IgD-negative memory B cell (primary cell): ENCODE data around the gene PGBD1. TPM values are rescaled to one million over a fixed set of nuclear protein-coding genes. Genes with fewer than 3 reads are reported as not detected.

ENCODE experiments used
- H3K27ac Mint-ChIP-seq, 3 donors: one replicate each; pipeline ENCODE4 v1.8.0; 2020 to 2022; ENCODE audit warnings: mild to moderate bottlenecking in 3 of 3, mixed read lengths in 3 of 3, moderate library complexity in 1 of 3
- H3K27me3 Mint-ChIP-seq: one replicate; pipeline ENCODE4 v1.8.0; 2021; ENCODE audit warnings: mixed read lengths
- H3K36me3 Mint-ChIP-seq: one replicate; pipeline ENCODE4 v1.8.0; 2020; ENCODE audit warnings: mild to moderate bottlenecking, mixed read lengths
- H3K4me1 Mint-ChIP-seq, 3 donors: one replicate each; pipeline ENCODE4 v1.8.0; 2020 to 2022; ENCODE audit warnings: mixed read lengths in 3 of 3, mild to moderate bottlenecking in 1 of 3
- H3K4me3 Mint-ChIP-seq, 4 donors: one replicate each; pipeline ENCODE4 v1.8.0; 2020 to 2022; ENCODE audit warnings: mild to moderate bottlenecking in 4 of 4, mixed read lengths in 4 of 4, moderate library complexity in 3 of 4
- H3K9me3 Mint-ChIP-seq, 3 donors: one replicate each; pipeline ENCODE4 v1.8.0; 2020 to 2021; ENCODE audit warnings: mixed read lengths in 3 of 3, mild to moderate bottlenecking in 1 of 3
- polyA plus RNA-seq: library from polyadenylated mRNA; unstranded; fragments of 300-500 nt; fragmentation: Illumina TruSeq; gene quantifications from one replicate; pipeline ENCODE4 v1.2.3, GENCODE V29; 2021

Gene PGBD1
- polyA plus RNA-seq, 1 donor from 2014 or later = 0.64 TPM

GRCh38 chr6:28258877-28259777 is 22.2 kb upstream of the PGBD1 start, which contains the start of gene NKAPL:
TSS of gene NKAPL (plus strand) at chr6:28259297. CDS start at chr6:28259372, 75 bp downstream.
- Mint-ChIP-seq H3K9me3 (peaks cover 0 to 8% (median 3%) of the 10 kb centered on the region in 3 donors), H3K4me3 (peak within 1 kb of the TSS; percentile 51 to 87 (median 71)), H3K36me3 (peaks cover 7% of the 10 kb centered on the region), H3K4me1 (peaks cover 2 to 4% (median 3%) of the 10 kb centered on the region in 3 donors), H3K27me3 (peaks cover 5% of the 10 kb centered on the region), H3K27ac (peak within 1 kb of the TSS in 2 of 3 donors; percentile 59 to 60)

GRCh38 chr6:28263922-28264321 is 17.4 kb upstream of the PGBD1 start:
- Mint-ChIP-seq H3K36me3 (peaks cover 4% of the 10 kb centered on the region), H3K27ac (no peak overlapping the region), H3K4me1 (peaks cover 0 to 10% (median 2%) of the 10 kb centered on the region in 3 donors), H3K4me3 (peak overlapping the region in 1 of 4 donors; percentile 49), H3K27me3 (peaks cover under 1% of the 10 kb centered on the region), H3K9me3 (peaks cover 0 to 5% (median under 1%) of the 10 kb centered on the region in 3 donors)

GRCh38 chr6:28264834-28265401 is 16.5 kb upstream of the PGBD1 start:
- no peaks in the 10 kb centered on the region for H3K36me3 Mint-ChIP-seq
- no peaks in the 10 kb centered on the region for H3K9me3 Mint-ChIP-seq
- H3K4me3 Mint-ChIP-seq = peak overlapping the region in 1 of 4 donors; percentile 49
- H3K27ac Mint-ChIP-seq = no peak overlapping the region
- H3K4me1 Mint-ChIP-seq = peaks cover 0 to 12% (median 2%) of the 10 kb centered on the region in 3 donors
- H3K27me3 Mint-ChIP-seq = no peaks in the 10 kb centered on the region

DNA sequence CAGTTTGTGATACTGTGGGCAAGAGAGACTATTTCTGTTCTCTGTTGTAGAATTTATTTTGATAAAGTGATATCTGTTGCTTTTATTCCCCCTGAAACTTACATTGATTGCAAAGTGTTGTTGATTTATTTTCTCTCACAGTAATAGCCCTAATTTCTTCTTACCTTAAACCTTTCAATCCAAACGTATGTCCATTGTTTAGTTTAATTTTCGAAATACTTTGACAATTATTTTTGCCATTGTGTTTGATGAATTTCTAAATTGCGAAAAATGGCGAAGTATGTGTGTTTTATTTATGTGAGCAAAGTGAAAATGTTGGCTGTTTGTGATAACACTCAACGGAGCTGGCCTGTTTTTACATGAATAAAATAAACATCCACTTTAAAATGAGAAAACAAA is 14.8 kb upstream of the PGBD1 start:
- Mint-ChIP-seq H3K4me1 (peaks cover 7 to 14% (median 9%) of the 10 kb centered on the region in 3 donors), H3K36me3 (peaks cover 3% of the 10 kb centered on the region), H3K27me3 (no peaks in the 10 kb centered on the region), H3K27ac (no peak overlapping the region), H3K4me3 (no peak overlapping the region), H3K9me3 (no peaks in the 10 kb centered on the region)

- H3K9me3 Mint-ChIP-seq = no peaks in the 10 kb centered on the region
- peaks cover 7 to 14% (median 9%) of the 10 kb centered on the region in 3 donors for H3K4me1 Mint-ChIP-seq
- no peaks in the 10 kb centered on the region for H3K27me3 Mint-ChIP-seq
- peaks cover 3% of the 10 kb centered on the region for H3K36me3 Mint-ChIP-seq
- H3K27ac Mint-ChIP-seq = no peak within 1 kb of the TSS
- H3K4me3 Mint-ChIP-seq = peak within 1 kb of the TSS in 1 of 4 donors; percentile 31
Observed at GRCh38 chr6:28266962-28267694, 14.2 kb upstream of the PGBD1 start, which contains the start of gene ZSCAN26. TSS of gene ZSCAN26 (plus strand) at chr6:28267143. CDS start at chr6:28271920, 4,777 bp downstream.

GRCh38 chr6:28267695-28268059 is 13.7 kb upstream of the PGBD1 start:
- no peaks in the 10 kb centered on the region for H3K9me3 Mint-ChIP-seq
- peaks cover 3% of the 10 kb centered on the region for H3K36me3 Mint-ChIP-seq
- no peak overlapping the region for H3K27ac Mint-ChIP-seq
- H3K27me3 Mint-ChIP-seq = no peaks in the 10 kb centered on the region
- H3K4me3 Mint-ChIP-seq = no peak overlapping the region
- H3K4me1 Mint-ChIP-seq = peaks cover 7 to 14% (median 11%) of the 10 kb centered on the region in 3 donors

DNA sequence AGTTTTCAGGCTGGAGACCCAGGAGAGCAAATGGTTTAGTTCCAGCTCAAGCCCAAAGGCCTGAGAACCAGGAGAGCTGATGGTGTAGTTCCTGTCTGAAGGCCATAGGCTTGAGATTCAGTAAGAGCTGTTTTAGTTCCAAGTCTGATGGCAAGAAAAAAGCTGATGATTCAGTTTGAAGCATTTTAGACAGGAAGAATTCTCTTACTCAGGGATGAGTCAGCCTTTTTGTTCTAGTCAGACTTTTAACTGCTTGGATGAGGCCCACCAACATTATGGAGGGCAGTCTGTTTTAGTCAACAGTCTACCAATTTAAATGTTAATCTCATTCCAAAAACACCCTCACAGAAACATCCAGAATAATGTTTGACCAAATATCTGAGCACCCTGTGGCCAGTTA is 11.9 kb upstream of the PGBD1 start:
- Mint-ChIP-seq H3K27ac (no peak overlapping the region), H3K9me3 (no peaks in the 10 kb centered on the region), H3K27me3 (no peaks in the 10 kb centered on the region), H3K4me3 (peak overlapping the region in 1 of 4 donors; percentile 6), H3K4me1 (peaks cover 11 to 14% (median 11%) of the 10 kb centered on the region in 3 donors), H3K36me3 (peaks cover 6% of the 10 kb centered on the region)

DNA sequence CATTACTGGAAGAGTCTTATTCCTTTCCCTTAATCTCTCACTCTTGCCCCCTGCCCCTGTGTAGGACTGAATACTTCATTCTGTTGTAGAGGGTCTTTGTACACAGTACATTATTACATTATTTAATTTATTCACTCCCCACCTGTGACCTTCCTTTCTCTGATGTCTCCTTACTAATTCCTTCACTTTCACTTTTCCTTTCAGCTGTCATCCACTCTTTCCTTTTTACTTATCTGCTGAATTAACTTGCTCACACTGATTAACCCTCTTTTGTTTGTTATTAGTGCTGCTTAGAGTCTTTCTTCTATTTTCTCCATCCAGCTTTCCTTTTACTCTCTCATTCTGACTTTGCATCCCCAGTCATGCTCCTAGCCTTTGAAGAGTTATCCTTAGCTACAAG is 6.5 kb upstream of the PGBD1 start:
- Mint-ChIP-seq H3K9me3 (no peaks in the 10 kb centered on the region), H3K27me3 (no peaks in the 10 kb centered on the region), H3K4me3 (no peak overlapping the region), H3K36me3 (peaks cover 20% of the 10 kb centered on the region), H3K27ac (peak overlapping the region in 1 of 3 donors; percentile 29), H3K4me1 (peaks cover 6 to 11% (median 10%) of the 10 kb centered on the region in 3 donors)

- Mint-ChIP-seq H3K27ac (no peak overlapping the region), H3K4me3 (no peak overlapping the region), H3K27me3 (peaks cover 5% of the 10 kb centered on the region), H3K36me3 (peaks cover 22% of the 10 kb centered on the region), H3K4me1 (peaks cover 7 to 11% (median 7%) of the 10 kb centered on the region in 3 donors), H3K9me3 (peaks cover 0 to 3% (median 0%) of the 10 kb centered on the region in 3 donors)
Observed at GRCh38 chr6:28277746-28278145, 3.6 kb upstream of the PGBD1 start.

GRCh38 chr6:28280595-28281287 is 631 bp upstream of the PGBD1 start:
- Mint-ChIP-seq H3K27me3 (peaks cover 5% of the 10 kb centered on the region), H3K4me1 (peaks cover 3 to 7% (median 6%) of the 10 kb centered on the region in 3 donors), H3K9me3 (peaks cover 0 to 3% (median 0%) of the 10 kb centered on the region in 3 donors), H3K4me3 (peak overlapping the region; percentile 39 to 92 (median 86)), H3K36me3 (peaks cover 18% of the 10 kb centered on the region), H3K27ac (no peak overlapping the region)

DNA sequence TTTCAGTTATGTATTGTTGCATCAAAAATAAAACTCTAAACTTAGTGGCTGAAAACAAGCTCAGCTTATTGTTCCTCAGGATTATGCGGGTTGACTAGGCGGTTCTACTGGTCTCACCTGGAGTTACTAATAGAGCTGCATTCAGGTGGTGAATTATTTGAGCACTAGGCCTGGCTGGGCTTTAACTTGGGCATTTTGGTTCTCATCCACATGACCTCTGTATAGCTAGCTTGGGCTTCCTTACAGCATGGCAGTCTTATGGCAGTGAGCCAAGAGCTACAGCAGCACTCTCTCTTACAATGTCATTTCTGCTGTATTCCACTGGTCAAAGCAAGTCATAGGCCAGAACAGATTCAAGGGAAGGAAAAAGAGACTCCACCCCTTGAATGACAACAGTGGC is 1.6 kb downstream of the PGBD1 start:
- peaks cover 5% of the 10 kb centered on the region for H3K27me3 Mint-ChIP-seq
- H3K27ac Mint-ChIP-seq = no peak overlapping the region
- no peak overlapping the region for H3K4me3 Mint-ChIP-seq
- peaks cover 3 to 7% (median 6%) of the 10 kb centered on the region in 3 donors for H3K4me1 Mint-ChIP-seq
- H3K36me3 Mint-ChIP-seq = peaks cover 13% of the 10 kb centered on the region
- H3K9me3 Mint-ChIP-seq = peaks cover 0 to 3% (median 0%) of the 10 kb centered on the region in 3 donors

DNA sequence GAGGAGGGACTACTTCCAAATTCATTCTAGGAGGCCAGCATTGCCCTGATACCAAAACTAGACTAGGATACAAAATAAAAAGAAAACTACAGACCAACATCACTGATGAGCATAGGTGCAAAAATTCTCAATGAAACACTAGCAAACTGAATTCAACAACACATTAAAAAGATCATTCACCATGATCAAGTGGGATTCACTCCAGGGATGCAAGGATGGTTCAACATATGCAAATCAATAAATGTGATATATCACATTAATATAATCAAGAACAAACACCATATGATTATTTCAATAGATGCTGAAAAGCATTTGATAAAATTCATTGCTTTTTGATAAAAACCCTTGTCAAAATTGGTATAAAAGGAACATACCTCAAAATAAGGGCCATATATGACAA is 10.2 kb downstream of the PGBD1 start:
- no peaks in the 10 kb centered on the region for H3K27me3 Mint-ChIP-seq
- no peak overlapping the region for H3K4me3 Mint-ChIP-seq
- H3K36me3 Mint-ChIP-seq = peaks cover 10% of the 10 kb centered on the region

DNA sequence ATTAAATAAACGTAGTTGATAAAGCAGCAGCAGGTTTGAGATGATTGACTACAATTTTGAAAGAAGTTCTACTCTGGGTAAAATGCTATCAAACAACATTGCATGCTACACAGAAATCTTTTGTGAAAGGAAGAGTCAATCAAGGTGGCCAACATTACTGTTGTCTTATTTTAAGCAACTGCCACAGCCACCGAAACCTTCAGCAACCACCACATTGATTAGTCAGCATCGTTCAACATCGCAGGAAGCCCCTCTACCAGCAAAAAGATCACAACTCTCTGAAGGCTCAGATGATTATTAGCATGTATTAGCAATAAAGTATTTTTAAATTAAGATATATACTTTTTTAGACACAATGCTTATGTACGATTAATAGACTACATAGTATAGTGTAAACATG is 14.0 kb downstream of the PGBD1 start:
- Mint-ChIP-seq H3K27ac (no peak overlapping the region), H3K36me3 (peaks cover 10% of the 10 kb centered on the region), H3K4me3 (no peak overlapping the region), H3K27me3 (no peaks in the 10 kb centered on the region), H3K9me3 (no peaks in the 10 kb centered on the region), H3K4me1 (no peaks in the 10 kb centered on the region)

More for the DNA sequence above, 10.2 kb downstream of the PGBD1 start:
- no peak overlapping the region for H3K27ac Mint-ChIP-seq
- no peaks in the 10 kb centered on the region for H3K9me3 Mint-ChIP-seq
- H3K4me1 Mint-ChIP-seq = no peaks in the 10 kb centered on the region

DNA sequence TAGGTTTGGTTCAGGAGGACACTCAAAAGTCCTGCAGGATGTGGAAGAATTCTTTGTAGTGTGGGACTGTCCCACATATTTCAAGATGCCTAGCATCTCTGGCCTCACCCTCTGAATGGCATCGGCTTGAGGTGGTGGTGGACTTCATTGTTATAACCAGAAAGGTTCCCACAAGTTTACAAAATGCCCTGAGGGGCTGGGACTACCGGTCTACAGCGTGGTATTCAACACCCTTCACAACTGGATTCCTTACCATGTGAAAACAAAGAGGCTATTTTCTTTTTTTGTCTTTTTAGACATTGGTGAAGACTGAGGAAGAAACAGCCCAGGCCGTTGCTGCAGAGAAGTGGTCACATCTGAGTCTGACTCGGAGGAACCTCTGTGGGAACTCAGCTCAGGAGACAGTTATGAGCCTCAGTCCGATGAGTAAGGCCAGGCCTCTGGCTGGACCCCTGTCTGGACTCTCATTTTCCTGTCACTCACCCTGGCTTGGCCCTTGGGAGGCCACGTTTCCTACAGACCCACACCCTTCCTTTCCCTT is 15.2 kb downstream of the PGBD1 start:
- Mint-ChIP-seq H3K36me3 (peaks cover 4% of the 10 kb centered on the region), H3K27ac (peak overlapping the region in 1 of 3 donors; percentile 26), H3K4me3 (no peak overlapping the region), H3K4me1 (no peaks in the 10 kb centered on the region), H3K27me3 (no peaks in the 10 kb centered on the region), H3K9me3 (no peaks in the 10 kb centered on the region)
